ENCODE results near the gene EYA2.

EYA2 gene

DNA sequence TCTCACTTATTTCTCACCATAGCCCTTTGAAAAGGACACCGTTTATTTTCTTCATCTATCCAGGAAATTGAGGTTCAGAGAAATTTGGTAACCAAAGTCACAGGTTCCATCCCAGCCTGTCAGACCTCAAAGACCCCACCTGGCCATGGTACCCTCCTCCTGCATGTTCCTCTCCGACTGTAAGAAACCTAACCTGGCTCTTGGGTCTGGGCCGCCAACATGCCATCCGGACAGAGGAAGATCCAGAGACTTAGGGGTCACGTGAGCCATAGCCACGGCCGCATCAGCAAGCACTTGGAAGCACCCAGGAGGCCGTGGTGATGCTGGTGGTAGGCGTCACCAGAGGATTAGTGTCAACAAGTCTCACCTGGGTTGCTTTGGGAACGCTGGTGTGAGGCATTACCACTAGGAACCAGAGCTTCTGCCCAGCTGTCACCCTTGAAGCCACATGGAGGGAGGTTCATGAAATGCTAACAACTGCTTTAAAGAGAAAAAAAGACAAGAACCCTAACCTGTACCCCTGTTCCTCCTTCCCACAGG, 177.1 kb downstream of the EYA2 start:
- Histone ChIP-seq H3K27ac (no peak overlapping the region), H3K4me3 (no peak overlapping the region)

DNA sequence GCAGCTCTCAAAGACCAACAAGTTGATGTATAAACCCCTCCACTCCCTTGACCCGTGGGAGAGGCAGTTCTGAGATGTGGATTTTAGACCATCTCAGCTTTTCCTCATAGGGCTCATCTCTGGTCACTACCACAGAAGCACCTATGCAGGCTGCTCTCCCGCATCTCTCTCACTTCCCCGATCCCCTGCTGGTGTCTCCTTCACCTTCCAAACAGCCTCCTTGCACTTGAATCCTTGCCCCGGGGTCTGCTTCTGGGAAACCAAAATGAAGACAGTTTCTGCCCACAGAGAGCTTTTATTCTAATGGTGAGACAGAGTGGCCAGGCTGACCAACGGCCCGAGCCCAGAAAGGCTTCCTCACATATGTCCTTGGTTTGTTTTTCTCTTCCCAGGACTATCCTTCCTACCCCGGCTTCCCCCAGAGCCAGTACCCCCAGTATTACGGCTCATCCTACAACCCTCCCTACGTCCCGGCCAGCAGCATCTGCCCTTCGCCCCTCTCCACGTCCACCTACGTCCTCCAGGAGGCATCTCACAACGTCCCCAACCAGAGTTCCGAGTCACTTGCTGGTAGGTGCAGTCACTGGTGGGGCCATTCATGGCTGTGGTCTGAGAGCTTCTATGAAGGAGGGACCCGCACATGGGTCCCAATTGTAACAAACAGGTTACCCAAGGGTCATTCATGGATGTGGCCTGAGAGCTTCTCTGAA, 179.3 kb downstream of the EYA2 start:
- Histone ChIP-seq H3K4me3 (no peak overlapping the region), H3K27ac (no peak overlapping the region)

GRCh38 chr20:47075263-47075662, 180.6 kb downstream of the EYA2 start:
- Histone ChIP-seq H3K27ac (no peak overlapping the region), H3K4me3 (no peak overlapping the region)

DNA sequence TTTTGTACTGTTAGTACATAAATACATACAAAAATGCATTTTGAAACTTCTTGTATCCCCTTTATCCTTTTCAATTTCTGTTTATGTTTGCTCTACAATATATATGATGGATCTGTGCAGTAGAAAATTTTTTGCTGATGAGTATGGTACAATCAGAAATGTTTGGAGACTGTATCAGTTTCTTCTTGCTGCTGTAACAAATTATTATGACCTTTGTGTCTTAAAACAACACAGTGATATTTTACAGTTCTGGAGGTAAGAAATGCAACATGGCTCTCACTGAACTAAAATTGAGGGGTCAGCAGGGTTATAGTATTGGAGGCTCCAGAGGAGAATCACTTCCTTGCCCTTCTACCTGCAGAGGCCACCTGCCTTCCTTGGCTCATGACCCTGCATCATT, 184.4 kb downstream of the EYA2 start:
- Histone ChIP-seq H3K4me3 (no peak overlapping the region), H3K27ac (no peak overlapping the region)

GRCh38 chr20:47080365-47080764, 185.7 kb downstream of the EYA2 start:
- H3K4me3 ChIP-seq = no peak overlapping the region
- H3K27ac ChIP-seq = no peak overlapping the region

DNA sequence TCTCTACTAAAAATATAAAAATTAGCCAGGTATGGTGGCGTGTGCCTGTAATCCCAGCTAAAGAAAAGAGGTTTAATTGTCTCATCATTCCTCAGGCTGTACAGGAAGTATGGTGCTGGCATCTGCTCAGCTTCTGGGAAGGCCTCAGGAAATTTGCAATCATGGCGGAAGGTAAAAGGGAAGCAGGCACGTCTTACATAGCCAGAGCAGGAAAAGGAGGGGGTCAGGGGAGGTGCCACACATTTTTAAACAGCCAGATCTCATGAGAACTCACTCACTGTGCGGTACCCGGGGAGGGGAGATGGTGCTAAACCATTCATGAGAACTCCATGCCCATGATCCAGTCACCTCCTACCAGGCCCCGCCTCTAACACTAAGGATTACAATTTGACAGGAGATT, 191.7 kb downstream of the EYA2 start:
- Histone ChIP-seq H3K27ac (no peak overlapping the region), H3K4me3 (no peak overlapping the region)

DNA sequence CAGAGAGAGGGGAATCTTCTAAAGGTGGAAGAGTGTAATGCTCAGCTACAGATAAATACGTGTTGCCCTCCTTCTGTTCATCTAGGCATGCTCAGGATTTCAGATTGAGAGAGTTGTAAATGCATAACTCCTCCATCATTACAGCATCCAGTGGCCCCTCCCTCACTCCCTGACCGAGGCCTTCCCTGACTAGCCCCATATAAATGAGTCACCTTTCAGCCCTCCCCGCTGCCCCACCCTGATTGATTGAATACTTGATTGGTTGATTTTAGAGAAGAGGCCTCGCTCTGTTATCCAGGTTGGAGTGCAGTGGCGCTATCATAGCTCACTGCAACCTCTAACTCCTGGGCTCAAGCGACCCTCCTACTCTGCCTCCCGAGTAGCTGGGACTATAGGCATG, 193.7 kb downstream of the EYA2 start:
- no peak overlapping the region for H3K4me3 ChIP-seq
- no peak overlapping the region for H3K27ac ChIP-seq

GRCh38 chr20:47089151-47089550, 194.5 kb downstream of the EYA2 start:
- no peak overlapping the region for H3K4me3 ChIP-seq

DNA sequence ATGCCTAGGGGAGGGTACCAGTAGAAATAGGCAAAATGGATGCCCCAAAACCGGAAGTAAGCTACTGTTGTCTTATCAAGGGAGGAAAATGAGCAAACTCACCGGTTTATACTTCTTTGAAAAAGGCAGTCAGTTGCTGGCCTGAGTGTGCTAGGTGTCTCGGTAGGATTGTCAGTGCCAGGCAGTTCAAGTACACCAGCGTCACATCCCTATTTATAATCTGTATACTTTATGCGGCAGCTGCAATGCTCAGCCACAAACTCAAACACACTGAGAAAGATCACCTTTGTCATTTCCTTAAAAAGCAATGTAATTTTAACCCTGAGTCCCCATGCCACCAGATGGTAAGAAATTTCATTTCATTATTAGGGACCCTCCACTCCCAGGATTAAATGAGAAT, 196.2 kb downstream of the EYA2 start:
- no peak overlapping the region for H3K4me3 ChIP-seq
- no peak overlapping the region for H3K27ac ChIP-seq

More at GRCh38 chr20:47089151-47089550, 194.5 kb downstream of the EYA2 start:
- H3K27ac ChIP-seq = no peak overlapping the region

GRCh38 chr20:47093320-47093966, 198.8 kb downstream of the EYA2 start:
- no peak overlapping the region for H3K27ac ChIP-seq
- no peak overlapping the region for H3K4me3 ChIP-seq

DNA sequence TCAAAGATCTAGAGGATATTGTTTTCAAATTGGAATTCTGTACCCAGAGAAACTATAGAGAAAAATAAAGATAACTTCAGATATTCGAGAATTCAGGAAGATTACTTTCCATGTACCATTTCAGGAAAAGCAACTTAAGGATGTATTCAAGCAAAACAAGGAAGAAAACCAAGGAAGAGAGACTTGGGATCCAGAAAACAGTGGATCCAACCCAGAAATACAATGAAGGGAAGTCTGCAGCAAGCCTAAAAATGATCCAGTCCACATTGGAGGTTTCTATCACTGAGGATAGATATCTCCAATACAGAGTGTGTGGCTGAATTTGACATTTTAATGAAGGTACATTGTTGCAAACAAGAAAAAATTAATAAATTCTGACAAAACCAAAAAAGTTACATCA, 201.0 kb downstream of the EYA2 start:
- Histone ChIP-seq H3K4me3 (no peak overlapping the region), H3K27ac (no peak overlapping the region)

DNA sequence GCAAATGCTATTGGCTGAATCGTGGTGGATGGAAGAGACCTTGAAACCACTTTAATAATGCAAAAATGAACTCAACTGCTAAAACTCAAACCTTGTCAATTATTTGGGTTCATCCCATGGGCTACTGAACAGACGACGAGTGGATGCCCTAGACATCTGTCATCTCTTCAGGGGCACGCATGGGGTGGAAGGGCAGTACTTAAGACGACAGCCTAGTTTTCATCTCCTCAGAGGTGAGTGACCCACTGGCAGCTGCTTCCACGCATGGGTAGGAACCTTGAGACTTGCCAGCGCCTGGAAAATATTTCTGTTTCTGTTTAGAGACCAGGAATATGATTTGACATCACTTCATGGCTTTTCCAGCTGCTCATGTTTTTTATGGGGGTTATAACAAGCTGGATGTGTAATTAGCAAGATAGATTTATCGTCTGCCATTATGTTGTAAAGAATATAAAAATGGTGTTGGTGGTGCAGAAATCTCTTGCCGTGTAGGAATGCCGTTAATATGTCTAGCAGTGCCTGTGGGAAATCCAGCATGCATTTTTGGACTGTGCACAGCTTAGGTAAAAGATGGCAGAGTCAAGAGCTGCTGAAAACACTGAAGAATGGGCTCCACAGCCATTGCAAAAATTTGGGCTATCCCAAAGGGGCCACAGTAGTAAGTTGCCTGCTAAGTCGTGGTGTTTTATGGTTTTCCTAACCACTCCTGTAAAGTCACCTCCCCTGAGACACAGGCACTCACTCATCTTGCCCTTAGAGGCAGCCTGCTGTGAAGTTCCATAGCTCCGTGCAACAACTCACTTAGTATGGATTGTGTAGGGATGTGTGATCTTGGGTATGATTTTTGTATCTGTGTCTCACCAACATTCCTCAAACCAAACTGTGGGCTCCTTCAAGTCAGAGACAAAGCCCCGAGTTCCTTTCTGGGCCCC, 203.3 kb downstream of the EYA2 start:
- Histone ChIP-seq H3K4me3 (no peak overlapping the region), H3K27ac (no peak overlapping the region)

- Histone ChIP-seq H3K4me3 (no peak overlapping the region), H3K27ac (no peak overlapping the region)
Measured at GRCh38 chr20:47099093-47099492, 204.4 kb downstream of the EYA2 start.

GRCh38 chr20:47099825-47100441, 205.3 kb downstream of the EYA2 start:
- no peak overlapping the region for H3K4me3 ChIP-seq
- H3K27ac ChIP-seq = no peak overlapping the region

GRCh38 chr20:47102629-47103028, 208.0 kb downstream of the EYA2 start:
- Histone ChIP-seq H3K27ac (no peak overlapping the region), H3K4me3 (no peak overlapping the region)

- H3K4me3 ChIP-seq = no peak overlapping the region
- H3K27ac ChIP-seq = no peak overlapping the region
Measured at GRCh38 chr20:47106786-47107185, 212.1 kb downstream of the EYA2 start.

DNA sequence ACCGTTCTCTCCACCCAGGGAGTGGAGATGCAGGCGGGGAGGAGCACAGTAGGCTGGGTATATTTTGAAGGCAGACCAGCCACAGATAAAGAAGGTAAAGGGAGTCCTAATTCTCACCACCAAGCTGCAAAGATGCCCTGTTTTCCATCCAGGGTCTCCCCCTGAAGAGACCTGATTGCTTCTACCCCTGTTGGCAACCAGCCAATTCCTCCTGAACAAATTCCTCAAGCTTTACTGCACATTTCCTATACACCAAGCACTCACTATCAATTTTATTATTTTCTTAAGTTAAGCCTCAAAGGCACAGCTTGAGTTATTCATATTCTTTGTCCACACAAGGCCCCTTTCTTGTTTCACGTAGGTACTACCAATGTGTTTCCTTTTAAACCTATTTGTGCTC, 214.4 kb downstream of the EYA2 start:
- Histone ChIP-seq H3K27ac (no peak overlapping the region), H3K4me3 (no peak overlapping the region)

GRCh38 chr20:47110819-47111218, 216.2 kb downstream of the EYA2 start:
- Histone ChIP-seq H3K4me3 (no peak overlapping the region), H3K27ac (no peak overlapping the region)

- Histone ChIP-seq H3K27ac (no peak overlapping the region), H3K4me3 (no peak overlapping the region)
Measured at GRCh38 chr20:47111576-47111975, 216.9 kb downstream of the EYA2 start.

Data from skin epidermis (tissue), 12 donors.